Erythroblast (primary cell): ENCODE data around the gene STEAP1B.

Experiments
- GATA1 ChIP-seq: IDR thresholded peaks from 2 replicates; pipeline ENCODE4 v1.6.1; 2011; ENCODE audit warnings: low read depth, mild to moderate bottlenecking, control low read depth, low read length, moderate library complexity
- POLR2A ChIP-seq: IDR thresholded peaks from 2 replicates; pipeline ENCODE4 v1.6.1; 2011; ENCODE audit warnings: mild to moderate bottlenecking, low read length

- TF ChIP-seq GATA1 (no peak), POLR2A (no peak)
Observed at GRCh38 chr7:22373388-22373787, 126.6 kb downstream of the STEAP1B start.
